ENCODE measurements around the gene ABI1. TPM values are rescaled to one million over a fixed set of nuclear protein-coding genes. Genes with fewer than 3 reads are reported as not detected.
A peak's percentile ranks its signal among the peaks of the same experiment; 100 is the strongest.

ABI1 gene
- total RNA-seq, 1 experiment from 2014 or later: 33.9 TPM

- Mint-ChIP-seq H3K4me1 (peaks cover 21% of the 10 kb centered on the region), H3K27ac (peak overlapping the region; percentile 42), H3K36me3 (no peaks in the 10 kb centered on the region; the same call in 1 of the 2 replicates), H3K4me3 (0 out of 2 replicates have a peak overlapping the region, but pooled peaks have one; percentile 0), H3K9me3 (no peaks in the 10 kb centered on the region), H3K27me3 (ENCODE audit: low read depth) (no peaks in the 10 kb centered on the region)
- ChIA-PET CTCF (interaction anchor here (0.6 to 1.5 kb wide), 2 partner anchors 29 to 127 kb away, joined by 3 to 7 read pairs; no protein-coding TSS in a partner anchor), POLR2A (no interaction called here)
- no peak for DNase-seq (ENCODE audit: low spot score)
- TF ChIP-seq ELF4 (CRISPR knock-in tag; IDR thresholded peaks at IDR 0.05; ENCODE audit: low read depth) (no peak), ZNF416 (CRISPR knock-in tag; IDR thresholded peaks at IDR 0.05) (no peak), ERG (CRISPR knock-in tag; IDR thresholded peaks at IDR 0.05) (no peak), JUN (CRISPR knock-in tag; IDR thresholded peaks at IDR 0.05) (no peak), TEAD4 (CRISPR knock-in tag; IDR thresholded peaks at IDR 0.05) (no peak), EMX1 (CRISPR knock-in tag; IDR thresholded peaks at IDR 0.05) (no peak), GABPB1 (CRISPR knock-in tag; IDR thresholded peaks at IDR 0.05) (no peak), ZNF423 (CRISPR knock-in tag; IDR thresholded peaks at IDR 0.05) (no peak), ZNF317 (CRISPR knock-in tag; IDR thresholded peaks at IDR 0.05; ENCODE audit: borderline replicate concordance, low read depth) (no peak), MXD4 (CRISPR knock-in tag; IDR thresholded peaks at IDR 0.05; ENCODE audit: borderline replicate concordance) (no peak), SMAD3 (CRISPR knock-in tag; IDR thresholded peaks at IDR 0.05; ENCODE audit: borderline replicate concordance) (no peak), SP1 (CRISPR knock-in tag; conservative IDR thresholded peaks at IDR 0.05) (no peak)
- ATAC-seq: peak; percentile 87
These were observed 105.3 kb downstream of the ABI1 start for GRCh38 chr10:26755443-26755903.

DNA sequence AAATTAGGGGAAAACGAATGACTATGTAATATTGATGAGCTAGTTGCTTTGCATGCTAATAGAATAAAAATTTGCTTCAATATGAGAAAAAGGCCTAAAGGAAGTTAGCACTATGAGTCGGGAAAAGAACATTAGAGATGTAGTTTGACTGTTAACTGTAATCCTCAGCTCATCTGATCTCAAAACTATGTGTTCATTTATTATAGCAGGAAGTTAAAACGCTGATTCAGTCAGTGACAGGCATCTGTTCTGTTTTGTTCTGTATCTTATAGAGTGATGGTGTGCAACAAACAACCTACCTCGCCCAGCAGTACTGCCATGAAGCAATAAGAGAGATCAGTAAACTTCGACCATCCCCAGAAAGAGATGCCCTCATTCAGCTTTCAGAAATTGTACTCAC is 114.7 kb downstream of the ABI1 start:
- ATAC-seq (no peak), DNase-seq (ENCODE audit: low spot score) (no peak)
- Mint-ChIP-seq H3K36me3 (peaks cover 49% of the 10 kb centered on the region), H3K27me3 (ENCODE audit: low read depth) (no peaks in the 10 kb centered on the region), H3K4me3 (no peak overlapping the region), H3K9me3 (no peaks in the 10 kb centered on the region), H3K4me1 (peaks cover 12% of the 10 kb centered on the region), H3K27ac (no peak overlapping the region)
- ChIA-PET CTCF (interaction anchor here (0.9 kb wide), 1 partner anchor 20 kb away, joined by 3 read pairs; no protein-coding TSS in a partner anchor), POLR2A (no interaction called here)
- no peak for TF ChIP-seq GTF2I (CRISPR knock-in tag; conservative IDR thresholded peaks at IDR 0.05)
- TF ChIP-seq ZNF423 (CRISPR knock-in tag; IDR thresholded peaks at IDR 0.05): no peak
- no peak for TF ChIP-seq NR2C2 (CRISPR knock-in tag; IDR thresholded peaks at IDR 0.05)
- TF ChIP-seq USF2 (CRISPR knock-in tag; IDR thresholded peaks at IDR 0.05): no peak
- TF ChIP-seq RELA (CRISPR knock-in tag; IDR thresholded peaks at IDR 0.05; ENCODE audit: borderline replicate concordance): no peak
- TF ChIP-seq, protein P1, sequence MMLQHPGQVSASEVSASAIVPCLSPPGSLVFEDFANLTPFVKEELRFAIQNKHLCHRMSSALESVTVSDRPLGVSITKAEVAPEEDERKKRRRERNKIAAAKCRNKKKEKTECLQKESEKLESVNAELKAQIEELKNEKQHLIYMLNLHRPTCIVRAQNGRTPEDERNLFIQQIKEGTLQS (CRISPR knock-in tag; conservative IDR thresholded peaks at IDR 0.05): no peak
- TF ChIP-seq HMGA2 (CRISPR knock-in tag; IDR thresholded peaks at IDR 0.05): no peak
- TF ChIP-seq HMGXB4 (CRISPR knock-in tag; IDR thresholded peaks at IDR 0.05): no peak
- TF ChIP-seq, protein P2, sequence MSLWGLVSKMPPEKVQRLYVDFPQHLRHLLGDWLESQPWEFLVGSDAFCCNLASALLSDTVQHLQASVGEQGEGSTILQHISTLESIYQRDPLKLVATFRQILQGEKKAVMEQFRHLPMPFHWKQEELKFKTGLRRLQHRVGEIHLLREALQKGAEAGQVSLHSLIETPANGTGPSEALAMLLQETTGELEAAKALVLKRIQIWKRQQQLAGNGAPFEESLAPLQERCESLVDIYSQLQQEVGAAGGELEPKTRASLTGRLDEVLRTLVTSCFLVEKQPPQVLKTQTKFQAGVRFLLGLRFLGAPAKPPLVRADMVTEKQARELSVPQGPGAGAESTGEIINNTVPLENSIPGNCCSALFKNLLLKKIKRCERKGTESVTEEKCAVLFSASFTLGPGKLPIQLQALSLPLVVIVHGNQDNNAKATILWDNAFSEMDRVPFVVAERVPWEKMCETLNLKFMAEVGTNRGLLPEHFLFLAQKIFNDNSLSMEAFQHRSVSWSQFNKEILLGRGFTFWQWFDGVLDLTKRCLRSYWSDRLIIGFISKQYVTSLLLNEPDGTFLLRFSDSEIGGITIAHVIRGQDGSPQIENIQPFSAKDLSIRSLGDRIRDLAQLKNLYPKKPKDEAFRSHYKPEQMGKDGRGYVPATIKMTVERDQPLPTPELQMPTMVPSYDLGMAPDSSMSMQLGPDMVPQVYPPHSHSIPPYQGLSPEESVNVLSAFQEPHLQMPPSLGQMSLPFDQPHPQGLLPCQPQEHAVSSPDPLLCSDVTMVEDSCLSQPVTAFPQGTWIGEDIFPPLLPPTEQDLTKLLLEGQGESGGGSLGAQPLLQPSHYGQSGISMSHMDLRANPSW (CRISPR knock-in tag; conservative IDR thresholded peaks at IDR 0.05; ENCODE audit: low read depth): no peak
- TF ChIP-seq GABPB1 (CRISPR knock-in tag; IDR thresholded peaks at IDR 0.05): no peak
- TF ChIP-seq, protein P3, sequence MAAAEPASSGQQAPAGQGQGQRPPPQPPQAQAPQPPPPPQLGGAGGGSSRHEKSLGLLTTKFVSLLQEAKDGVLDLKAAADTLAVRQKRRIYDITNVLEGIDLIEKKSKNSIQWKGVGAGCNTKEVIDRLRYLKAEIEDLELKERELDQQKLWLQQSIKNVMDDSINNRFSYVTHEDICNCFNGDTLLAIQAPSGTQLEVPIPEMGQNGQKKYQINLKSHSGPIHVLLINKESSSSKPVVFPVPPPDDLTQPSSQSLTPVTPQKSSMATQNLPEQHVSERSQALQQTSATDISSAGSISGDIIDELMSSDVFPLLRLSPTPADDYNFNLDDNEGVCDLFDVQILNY (CRISPR knock-in tag; IDR thresholded peaks at IDR 0.05): no peak
- TF ChIP-seq, protein P4, sequence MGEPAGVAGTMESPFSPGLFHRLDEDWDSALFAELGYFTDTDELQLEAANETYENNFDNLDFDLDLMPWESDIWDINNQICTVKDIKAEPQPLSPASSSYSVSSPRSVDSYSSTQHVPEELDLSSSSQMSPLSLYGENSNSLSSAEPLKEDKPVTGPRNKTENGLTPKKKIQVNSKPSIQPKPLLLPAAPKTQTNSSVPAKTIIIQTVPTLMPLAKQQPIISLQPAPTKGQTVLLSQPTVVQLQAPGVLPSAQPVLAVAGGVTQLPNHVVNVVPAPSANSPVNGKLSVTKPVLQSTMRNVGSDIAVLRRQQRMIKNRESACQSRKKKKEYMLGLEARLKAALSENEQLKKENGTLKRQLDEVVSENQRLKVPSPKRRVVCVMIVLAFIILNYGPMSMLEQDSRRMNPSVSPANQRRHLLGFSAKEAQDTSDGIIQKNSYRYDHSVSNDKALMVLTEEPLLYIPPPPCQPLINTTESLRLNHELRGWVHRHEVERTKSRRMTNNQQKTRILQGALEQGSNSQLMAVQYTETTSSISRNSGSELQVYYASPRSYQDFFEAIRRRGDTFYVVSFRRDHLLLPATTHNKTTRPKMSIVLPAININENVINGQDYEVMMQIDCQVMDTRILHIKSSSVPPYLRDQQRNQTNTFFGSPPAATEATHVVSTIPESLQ (CRISPR knock-in tag; IDR thresholded peaks at IDR 0.05): no peak
